ENCODE results near the gene KLF14.
"Not testable (repeated sequence)": the region's sequence is repeated elsewhere in the genome, so short reads cannot be mapped to it uniquely, and the experiment has no call there.

The KLF14 gene
- 0 reads per million in 2 donors for total RNA-seq

- DNase-seq: peak in 3 of 5 experiments; percentile 18 to 31 (median 22)
Observed at GRCh38 chr7:130733931-130734814, at the start of gene KLF14. KLF14 (minus strand) TSS chr7:130734207; CDS start chr7:130734033, 174 bp downstream.

- no peak for DNase-seq
Observed at GRCh38 chr7:130781346-130781745, 47.3 kb upstream of the KLF14 start.

GRCh38 chr7:130777426-130777825, 43.4 kb upstream of the KLF14 start:
- DNase-seq: no peak

GRCh38 chr7:130772456-130772855, 38.4 kb upstream of the KLF14 start:
- DNase-seq: not testable (repeated sequence)

- DNase-seq: no peak
Observed at GRCh38 chr7:130768854-130769253, 34.8 kb upstream of the KLF14 start.

GRCh38 chr7:130764569-130764968, 30.6 kb upstream of the KLF14 start:
- DNase-seq: not testable (repeated sequence)

GRCh38 chr7:130758429-130759056, 24.5 kb upstream of the KLF14 start:
- DNase-seq: peak in 1 of 5 experiments; percentile 55

- DNase-seq: no peak
Observed at GRCh38 chr7:130756316-130756715, 22.3 kb upstream of the KLF14 start.

- DNase-seq: no peak
Observed at GRCh38 chr7:130752424-130752823, 18.4 kb upstream of the KLF14 start.

- no peak for DNase-seq
Observed at GRCh38 chr7:130750755-130751154, 16.7 kb upstream of the KLF14 start.

GRCh38 chr7:130748531-130749389, 14.8 kb upstream of the KLF14 start:
- no peak for DNase-seq

- DNase-seq: no peak
Observed at GRCh38 chr7:130741331-130741995, 7.5 kb upstream of the KLF14 start.

GRCh38 chr7:130740606-130741005, 6.6 kb upstream of the KLF14 start:
- no peak for DNase-seq

- DNase-seq: no peak
Observed at GRCh38 chr7:130736298-130736900, 2.4 kb upstream of the KLF14 start.

- no peak for DNase-seq
Observed at GRCh38 chr7:130734815-130735716, 1.1 kb upstream of the KLF14 start.

- peak in 2 of 5 experiments; percentile 10 to 13 for DNase-seq
Observed at GRCh38 chr7:130732980-130733930, 752 bp downstream of the KLF14 start.

- no peak for DNase-seq
Observed at GRCh38 chr7:130723784-130724183, 10.2 kb downstream of the KLF14 start.

GRCh38 chr7:130721486-130722277, 12.3 kb downstream of the KLF14 start:
- peak in 1 of 5 experiments; percentile 23 for DNase-seq

GRCh38 chr7:130719541-130719940, 14.5 kb downstream of the KLF14 start:
- no peak for DNase-seq
